ENCODE results near the gene SPRY4.
"Not testable (repeated sequence)": the region's sequence is repeated elsewhere in the genome, so short reads cannot be mapped to it uniquely, and the experiment has no call there.

The SPRY4 gene, protein sequence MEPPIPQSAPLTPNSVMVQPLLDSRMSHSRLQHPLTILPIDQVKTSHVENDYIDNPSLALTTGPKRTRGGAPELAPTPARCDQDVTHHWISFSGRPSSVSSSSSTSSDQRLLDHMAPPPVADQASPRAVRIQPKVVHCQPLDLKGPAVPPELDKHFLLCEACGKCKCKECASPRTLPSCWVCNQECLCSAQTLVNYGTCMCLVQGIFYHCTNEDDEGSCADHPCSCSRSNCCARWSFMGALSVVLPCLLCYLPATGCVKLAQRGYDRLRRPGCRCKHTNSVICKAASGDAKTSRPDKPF

DNA sequence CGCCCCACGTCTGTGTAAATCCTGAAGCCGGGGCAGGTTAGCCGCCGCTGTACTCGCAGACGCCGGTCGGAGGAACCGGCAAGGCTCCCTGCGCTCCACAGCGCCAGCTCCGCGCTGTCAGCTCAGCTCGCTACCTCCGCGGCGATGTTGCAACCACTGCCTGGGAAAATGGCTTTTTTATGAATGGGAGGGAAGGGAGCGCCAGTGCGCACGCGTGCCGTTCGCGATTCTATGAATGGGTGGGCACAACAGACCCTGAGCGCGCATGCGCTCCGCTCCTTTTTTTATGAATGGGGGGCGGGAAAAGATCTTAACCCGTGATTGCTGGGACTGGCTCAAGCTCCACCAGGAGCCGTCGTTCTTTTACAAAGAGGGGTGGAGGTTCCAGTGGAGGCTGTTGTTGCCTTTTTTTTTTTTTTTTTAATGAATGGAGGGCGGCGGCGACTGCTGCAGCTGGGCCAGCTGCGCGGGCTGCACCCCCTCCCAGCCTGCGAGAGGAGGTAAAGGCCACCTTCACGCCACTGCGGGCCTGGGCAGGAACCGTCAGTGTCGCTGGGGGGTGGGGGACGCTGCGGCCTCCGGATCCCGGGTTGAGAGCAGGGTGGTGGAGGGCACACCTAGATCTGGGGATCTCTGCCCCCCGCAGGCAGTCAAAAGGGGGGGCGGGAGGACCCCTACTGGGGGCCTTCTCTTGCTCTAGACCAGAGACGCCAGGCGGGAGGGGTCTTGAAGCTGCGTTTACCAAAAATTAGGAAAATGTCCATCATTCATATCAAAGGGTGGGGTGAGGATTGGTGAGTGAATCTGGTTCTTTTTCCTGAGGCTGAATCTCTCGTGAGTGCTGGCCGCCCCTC is at the start of gene SPRY4:
Gene SPRY4, minus strand, starts transcription at position 151 of the 854 bp plus-strand sequence. CDS start 9,913 bp downstream, outside the sequence.
- intact Hi-C loops (cut with DNase I) = loop anchor here (10.0 kb wide), 2 partner anchors 170 to 220 kb away; no protein-coding TSS in a partner anchor
- peak; percentile 75 to 98 (median 90) for DNase-seq

DNA sequence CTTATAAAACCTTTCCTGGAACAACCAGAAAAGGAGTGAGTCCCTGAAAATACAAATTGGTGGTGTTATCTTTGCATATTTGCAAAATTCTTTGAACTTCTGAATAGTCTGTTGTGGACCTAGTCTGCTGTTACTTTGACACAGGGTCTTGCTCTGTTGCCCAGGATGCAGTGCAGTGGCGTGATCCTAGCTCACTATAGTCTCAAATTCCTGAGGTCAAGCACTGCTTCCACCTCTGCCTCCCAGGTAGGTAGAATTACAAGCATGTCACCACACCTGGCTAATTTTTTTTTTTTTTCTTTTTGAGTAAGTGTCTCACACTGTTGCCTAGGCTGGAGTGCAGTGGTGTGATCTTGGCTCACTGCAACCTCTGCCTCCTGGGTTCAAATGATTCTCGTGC is 43.7 kb upstream of the SPRY4 start:
- no peak for DNase-seq
- intact Hi-C loops (cut with DNase I) = no loop called here

DNA sequence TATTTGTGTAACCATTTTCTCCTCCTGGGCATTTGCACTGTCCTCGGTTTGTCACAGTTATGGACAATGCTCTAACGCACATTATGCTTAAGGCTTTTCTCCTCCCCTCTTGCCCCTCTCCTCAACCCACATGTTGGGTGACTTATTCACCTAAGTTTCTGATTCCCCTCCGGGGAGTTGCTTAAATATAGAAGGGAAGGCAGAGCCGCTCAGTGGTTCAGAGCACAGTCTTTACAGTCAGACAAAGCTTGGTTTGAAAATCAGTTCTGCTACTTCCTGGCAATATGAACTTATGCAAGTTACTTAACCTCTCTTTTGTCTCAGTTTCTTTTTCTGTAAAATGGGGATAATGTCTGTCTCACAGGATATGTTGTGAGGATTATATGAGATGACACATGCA is 41.2 kb upstream of the SPRY4 start:
- intact Hi-C loops (cut with DNase I) = no loop called here
- no peak for DNase-seq

DNA sequence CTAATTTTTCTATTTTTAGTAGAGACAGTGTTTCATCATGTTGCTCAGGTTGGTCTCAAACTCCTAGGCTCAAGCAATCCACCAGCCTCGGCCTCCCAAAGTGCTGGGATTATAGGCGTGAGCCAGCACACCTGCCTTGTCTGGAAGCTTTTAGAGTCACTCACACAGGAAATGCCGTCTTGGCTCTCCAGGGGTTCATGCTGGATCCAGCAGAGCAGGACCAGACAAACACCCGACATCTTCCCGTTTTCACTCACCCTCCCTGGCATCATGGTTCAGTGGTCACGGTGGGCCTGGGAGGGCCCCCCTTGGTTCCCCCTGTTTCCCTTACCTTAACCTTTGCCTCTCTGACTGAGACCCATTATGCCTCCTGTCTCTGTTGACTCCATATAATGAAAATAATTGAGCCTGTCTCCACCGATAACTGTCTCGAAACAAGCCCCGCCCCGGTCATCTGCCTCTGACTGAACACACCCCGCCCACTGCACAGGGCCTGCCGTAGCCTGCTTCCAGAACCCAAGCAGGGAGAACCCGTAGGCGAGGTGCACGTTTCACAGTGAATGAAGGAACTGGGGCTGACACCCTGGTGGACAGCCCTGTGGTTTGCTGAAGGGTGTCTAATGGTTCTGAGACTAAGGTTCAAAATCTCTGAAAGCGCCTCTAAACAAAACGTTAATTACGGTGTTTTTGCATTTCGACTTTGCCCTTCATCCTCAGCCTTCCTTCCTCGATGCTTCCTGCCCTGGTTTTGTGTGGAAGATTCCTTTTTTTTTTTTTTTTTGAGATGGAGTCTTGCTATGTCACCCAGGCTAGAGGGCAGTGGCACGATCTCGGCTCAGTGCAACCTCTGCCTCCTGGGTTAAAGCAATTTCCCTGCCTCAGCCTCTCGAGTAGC is 39.7 kb upstream of the SPRY4 start:
- intact Hi-C loops (cut with DNase I) = no loop called here
- no peak for DNase-seq

DNA sequence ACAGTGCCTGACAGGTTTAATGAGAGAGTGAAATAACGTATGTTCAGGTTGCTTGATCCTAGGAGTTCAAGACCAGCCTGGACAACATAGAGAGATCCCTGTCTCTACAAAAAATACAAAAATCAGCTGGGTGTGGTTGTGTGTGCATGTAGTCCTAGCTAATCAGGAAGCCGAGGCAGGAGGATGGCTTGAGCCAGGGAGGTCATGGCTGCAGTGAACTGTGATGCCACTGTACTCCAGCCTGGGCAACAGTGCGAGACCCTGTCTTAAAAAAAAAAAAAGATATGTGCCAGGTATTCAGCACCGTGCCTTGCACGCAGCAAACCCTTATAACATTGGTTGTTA is 38.8 kb upstream of the SPRY4 start:
- no peak for DNase-seq
- intact Hi-C loops (cut with DNase I) = no loop called here

DNA sequence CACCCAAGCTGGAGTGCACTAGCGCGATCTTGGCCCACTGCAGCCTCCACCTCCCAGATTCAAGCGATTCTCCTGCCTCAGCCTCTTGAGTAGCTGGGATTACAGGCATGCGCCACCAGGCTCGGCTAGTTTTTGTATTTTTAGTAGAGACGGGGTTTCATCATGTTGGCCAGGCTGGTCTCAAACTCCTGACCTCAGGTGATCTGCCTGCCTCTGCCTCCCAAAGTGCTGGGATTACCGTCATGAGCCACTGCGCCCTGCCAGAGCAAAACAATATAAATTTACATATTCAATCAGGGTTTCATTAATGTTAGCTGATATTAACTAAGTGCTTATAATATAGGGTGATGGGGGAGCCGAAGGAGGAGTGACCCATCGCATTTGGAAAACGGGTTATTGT is 37.4 kb upstream of the SPRY4 start:
- DNase-seq; intact Hi-C loops (cut with DNase I): not testable (repeated sequence)

DNA sequence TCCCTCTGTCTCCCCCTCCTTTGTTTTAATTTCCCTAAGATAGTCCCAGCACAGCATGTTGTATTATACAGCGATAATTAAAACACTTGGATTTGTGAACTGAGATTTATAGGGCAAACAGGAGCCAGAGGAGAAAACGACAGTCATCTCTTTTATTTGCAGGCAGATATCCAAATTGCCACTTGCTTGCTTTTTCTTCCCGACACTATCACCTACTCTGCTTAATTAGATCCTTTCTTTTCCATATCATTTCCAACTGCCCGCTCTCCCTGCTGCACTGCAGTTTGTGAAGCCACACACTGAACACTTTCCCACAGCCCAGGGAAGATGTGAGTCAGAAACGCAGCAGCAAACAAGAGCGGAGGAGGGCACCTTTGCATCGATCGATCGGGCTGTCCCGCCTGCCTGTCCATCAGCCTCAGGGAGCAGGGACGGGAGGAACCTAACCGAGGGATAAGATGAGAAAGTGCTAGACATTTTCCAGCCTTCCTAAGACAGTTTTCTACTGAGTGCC is 35.8 kb upstream of the SPRY4 start:
- intact Hi-C loops (cut with DNase I) = no loop called here
- DNase-seq = no peak

DNA sequence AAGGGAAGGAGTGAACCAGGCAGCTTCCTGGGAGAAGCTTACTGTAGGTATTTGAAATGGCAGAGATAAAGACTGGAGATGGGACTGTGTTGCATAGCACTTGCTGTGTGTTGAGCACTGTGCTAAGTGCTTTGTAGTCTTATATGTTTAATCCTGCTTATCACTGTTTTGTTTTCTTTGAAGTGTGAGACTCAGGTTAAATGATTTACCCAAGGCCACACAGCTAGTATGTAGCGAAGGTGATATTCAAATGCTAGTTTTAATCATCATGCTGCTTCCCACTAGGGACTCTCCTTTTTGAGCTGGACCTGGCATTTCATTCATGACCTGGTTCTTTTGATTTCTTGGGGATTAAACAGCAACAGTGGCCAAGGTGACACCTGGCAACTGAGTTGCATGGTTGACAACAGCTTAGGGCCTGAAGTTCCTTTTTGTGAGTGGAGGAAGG is 35.3 kb upstream of the SPRY4 start:
- intact Hi-C loops (cut with DNase I) = no loop called here
- DNase-seq = no peak

DNA sequence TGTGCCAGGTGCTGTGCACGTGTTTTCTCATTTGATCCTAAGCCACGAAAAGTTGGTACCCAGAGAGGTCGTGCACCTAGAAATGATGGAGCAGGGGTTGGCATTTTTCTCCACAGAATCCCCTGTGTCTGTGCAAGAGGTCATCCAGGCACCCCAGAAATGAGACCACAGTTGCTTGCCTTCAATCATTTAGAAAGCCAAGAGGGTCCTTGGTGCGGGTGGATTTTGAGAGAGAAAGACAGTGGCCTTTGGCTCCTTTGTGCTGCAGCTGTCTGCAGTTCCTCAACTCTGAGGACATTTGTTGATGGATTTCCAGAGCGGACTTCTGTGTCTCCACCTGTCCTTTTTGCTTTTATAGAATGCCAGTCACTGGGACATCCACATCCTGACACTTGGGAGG is 33.8 kb upstream of the SPRY4 start:
- DNase-seq = no peak
- intact Hi-C loops (cut with DNase I) = loop anchor here (10.0 kb wide), 1 partner anchor 186 kb away; no protein-coding TSS in a partner anchor

DNA sequence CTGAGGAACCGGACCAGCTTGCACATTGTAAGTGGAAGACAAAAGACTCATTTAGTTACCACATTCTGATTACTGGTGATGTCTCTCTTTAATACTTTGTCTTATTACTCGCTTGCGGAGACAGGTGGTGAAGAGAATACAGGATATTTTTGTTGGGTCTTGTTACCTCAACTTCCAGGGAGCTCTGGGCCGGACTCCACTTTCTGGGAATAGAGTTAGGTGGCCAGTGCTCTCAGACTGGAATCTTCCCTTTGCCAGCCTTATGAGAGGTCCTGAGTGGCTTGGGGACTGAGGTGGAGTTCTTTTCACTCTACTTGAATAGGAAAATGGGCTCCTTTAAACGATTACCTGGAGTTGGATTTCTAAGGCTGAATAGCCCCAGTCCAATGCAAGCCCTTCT is 33.3 kb upstream of the SPRY4 start:
- intact Hi-C loops (cut with DNase I) = loop anchor here (10.0 kb wide), 1 partner anchor 187 kb away; no protein-coding TSS in a partner anchor
- DNase-seq = no peak

DNA sequence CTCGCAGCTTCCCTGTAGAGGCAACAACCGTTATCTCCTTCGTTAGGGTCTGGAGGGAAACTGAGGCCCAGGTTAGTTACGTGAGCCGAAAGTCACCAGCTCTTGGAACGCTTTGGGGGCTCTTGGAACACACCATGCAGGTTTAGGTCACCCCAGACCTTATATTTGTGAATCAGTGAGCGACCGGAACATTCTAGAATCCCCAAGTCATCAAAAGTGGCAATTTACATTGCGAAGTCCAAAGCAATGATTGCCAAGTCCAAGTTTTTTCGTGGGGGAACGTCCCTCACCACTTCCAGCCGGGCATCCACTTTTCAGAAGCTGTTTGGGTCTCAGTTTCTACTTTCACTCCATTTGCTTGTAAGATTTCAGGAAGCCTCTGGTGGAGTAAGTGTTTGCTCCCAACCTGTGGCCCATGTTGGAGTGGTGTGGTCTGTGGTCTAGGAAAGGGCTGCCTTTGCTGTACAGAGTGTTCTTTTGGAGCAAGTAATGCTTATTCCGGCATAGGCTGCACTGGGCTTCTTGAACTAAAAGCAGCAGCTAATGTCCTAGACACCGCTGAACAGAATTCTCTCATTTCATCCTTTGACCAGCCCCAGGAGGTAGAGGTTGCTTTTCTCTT is 32.8 kb upstream of the SPRY4 start:
- no peak for DNase-seq
- intact Hi-C loops (cut with DNase I) = loop anchor here (10.0 kb wide), 1 partner anchor 187 kb away; no protein-coding TSS in a partner anchor

DNA sequence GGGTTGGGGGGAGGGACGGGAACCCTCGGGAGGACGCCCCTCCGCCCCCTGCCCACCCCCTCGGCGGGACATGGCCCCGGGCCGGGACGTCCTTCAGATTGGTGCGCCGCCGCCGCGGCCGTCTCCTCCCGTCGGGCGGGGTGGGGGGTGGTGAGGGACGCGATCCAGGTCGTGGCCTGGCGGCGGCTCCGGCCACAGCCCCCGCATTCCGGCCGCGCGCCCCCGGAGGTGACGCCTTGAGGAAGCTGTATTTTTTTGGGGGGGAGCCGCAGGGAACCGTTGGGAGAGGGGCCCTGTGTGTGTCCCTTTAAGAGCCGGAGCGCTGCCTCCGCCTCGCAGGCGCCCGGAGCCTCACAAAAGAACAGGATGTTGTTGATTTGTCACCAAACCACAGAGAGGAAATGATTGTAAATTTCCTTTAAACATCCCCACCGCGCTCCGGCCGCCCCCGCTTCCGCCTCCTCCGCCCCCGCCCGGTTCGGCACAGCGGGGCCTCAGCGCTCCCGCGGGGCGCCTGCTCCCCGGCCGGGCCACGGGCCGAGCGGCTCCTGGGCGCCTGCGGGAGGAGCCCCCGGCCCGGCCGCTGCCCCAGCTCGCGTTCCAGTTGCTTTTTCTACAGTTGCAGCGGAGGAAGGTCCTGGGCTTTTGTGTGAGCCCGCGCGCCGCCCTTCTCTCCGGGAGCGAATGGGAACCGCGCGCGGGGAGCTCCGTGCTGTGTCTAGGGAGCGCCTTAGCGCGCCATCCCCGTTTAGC is 32.1 kb upstream of the SPRY4 start:
- intact Hi-C loops (cut with DNase I) = loop anchor here (10.0 kb wide), 1 partner anchor 188 kb away; no protein-coding TSS in a partner anchor
- DNase-seq = peak; percentile 39 to 96 (median 71)

DNA sequence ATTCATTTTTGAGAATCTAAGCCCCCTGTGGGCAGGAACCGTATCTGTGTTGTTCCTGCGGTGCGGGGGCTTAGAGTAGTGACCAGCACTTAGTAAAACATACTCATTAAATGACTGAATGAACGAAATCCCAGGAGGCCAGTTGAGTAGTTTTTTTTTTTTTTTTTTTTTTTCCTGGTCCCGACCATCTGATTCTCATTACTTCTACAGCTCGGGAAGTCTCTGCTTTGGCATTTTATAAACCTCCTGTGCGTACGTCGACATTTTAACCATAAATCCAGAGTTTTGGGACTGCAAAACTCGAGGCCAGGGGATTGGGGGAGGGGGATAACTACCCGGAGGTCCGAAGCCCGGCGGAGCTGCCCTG is 31.5 kb upstream of the SPRY4 start:
- no peak for DNase-seq
- intact Hi-C loops (cut with DNase I) = loop anchor here (10.0 kb wide), 1 partner anchor 188 kb away; no protein-coding TSS in a partner anchor

DNA sequence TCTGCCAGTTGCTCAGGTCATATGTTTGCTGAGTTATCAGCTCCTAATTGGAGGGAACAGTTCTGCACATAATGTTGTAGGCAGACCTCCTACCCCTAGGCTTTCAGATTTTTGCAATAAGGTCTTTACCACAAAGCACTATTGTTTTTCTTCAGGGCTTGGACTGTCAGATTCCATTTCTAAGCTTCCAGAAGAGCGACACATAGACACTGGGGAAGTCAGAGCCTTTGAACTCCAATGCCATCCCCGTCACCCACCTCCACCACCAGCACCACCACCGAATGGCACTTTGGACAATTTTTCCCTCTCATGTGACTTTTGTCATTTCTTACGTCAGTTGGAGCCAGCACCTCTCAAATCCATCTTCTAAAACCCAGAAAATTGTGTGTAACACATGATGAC is 28.3 kb upstream of the SPRY4 start:
- intact Hi-C loops (cut with DNase I) = loop anchor here (10.0 kb wide), 1 partner anchor 192 kb away; no protein-coding TSS in a partner anchor
- DNase-seq = no peak

DNA sequence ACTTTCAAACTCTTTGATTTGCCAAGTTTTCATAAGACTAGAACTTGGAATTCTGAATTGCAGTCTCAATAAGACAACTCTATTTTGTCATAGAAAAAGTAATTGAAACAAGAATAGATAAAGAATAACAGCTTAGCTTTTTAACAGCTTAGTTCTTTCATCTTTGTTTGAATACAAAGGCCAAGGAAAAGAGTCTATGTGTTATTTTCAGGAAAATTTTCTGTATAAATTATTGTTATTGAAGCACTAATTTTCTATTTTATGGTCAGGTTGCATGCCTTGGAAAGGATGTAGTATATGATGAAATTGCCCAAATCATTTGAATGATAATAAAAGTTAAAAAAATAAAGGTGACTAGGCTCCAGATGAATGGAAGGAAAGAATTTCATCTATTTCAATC is 25.2 kb upstream of the SPRY4 start:
- DNase-seq = no peak
- intact Hi-C loops (cut with DNase I) = loop anchor here (10.0 kb wide), 1 partner anchor 195 kb away; no protein-coding TSS in a partner anchor

DNA sequence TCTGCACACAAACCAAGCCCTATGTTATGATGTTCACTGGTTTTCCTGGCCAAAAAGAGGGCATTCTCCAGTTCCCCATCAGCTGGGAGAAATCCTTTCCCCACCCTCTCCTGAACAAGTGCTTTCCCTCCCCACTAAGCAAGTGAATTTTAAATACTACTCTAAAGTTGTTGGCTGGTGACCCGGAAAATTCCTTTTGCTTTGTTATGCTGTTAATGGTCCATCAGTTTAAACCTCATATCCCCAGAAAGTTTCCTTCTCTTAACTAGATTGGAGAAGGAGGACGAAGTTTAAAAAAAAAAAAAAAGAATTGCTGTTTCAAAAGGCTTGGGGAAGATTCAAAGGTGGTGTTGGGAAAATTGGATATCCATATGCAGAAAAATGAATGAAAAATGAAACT is 21.9 kb upstream of the SPRY4 start:
- no peak for DNase-seq
- intact Hi-C loops (cut with DNase I) = no loop called here

DNA sequence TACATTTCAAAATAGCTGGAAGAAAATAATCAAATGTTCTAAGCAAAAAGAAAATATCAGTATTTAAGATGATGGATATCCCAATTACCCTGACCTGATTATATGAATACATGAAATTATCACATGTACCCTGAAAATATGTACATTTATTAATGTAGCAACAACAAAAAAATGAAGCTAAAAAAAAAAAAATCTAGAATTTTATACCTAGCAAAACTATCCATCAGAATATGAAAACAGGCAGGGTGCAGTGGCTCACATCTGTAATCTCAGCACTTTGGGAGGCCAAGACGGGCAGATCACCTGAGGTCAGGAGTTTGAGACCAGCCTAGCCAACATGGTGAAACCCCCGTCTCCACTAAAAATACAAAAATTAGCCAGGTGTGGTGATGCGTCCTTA is 20.1 kb upstream of the SPRY4 start:
- intact Hi-C loops (cut with DNase I); DNase-seq: not testable (repeated sequence)

DNA sequence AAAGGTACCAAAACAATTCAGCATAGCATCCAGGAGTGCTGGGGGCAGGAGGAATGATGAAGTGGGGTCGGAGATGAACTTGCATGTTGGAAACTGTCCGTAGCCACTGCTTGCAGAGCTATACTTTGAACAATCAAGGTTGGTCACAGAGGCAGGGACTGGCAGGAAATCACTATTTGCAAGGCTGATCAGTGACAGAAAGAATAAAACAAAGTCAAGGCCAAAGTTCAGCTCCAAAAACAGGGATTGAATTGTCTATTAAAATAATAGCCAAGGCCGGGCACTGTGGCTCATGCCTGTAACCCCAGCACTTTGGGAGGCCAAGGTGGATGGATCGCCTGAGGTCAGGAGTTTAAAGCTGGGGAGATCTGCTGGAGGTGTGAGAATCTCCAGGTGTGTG is 18.7 kb upstream of the SPRY4 start:
- no peak for DNase-seq
- intact Hi-C loops (cut with DNase I) = no loop called here
